Coronary artery (tissue), 2 donors: Measurements from ENCODE around the gene KAT14.
"Not testable (repeated sequence)": the region's sequence is repeated elsewhere in the genome, so short reads cannot be mapped to it uniquely, and the experiment has no call there.

ENCODE experiments used
- DNase-seq: peaks from one replicate; pipeline ENCODE4 v3.0.0-alpha.2; 2017; ENCODE audit warnings: low spot score
- H3K27ac ChIP-seq, 2 donors: fragments of 200-600 bp; sonication (generic); one replicate each; pipeline ENCODE4 v1.5.1; 2016 to 2019
- H3K4me3 ChIP-seq: fragments of 200-600 bp; sonication (generic); 2 replicates; pipeline ENCODE4 v1.5.1; 2016; ENCODE audit warnings: mild to moderate bottlenecking, moderate library complexity
- CTCF ChIP-seq: fragments of 200-600 bp; sonication (generic); IDR thresholded peaks from one replicate; pipeline ENCODE4 v1.5.1; 2019; ENCODE audit warnings: antibody characterized with exemption

Gene KAT14

GRCh38 chr20:18165553-18165952, 27.9 kb downstream of the KAT14 start:
- no peak for TF ChIP-seq CTCF
- Histone ChIP-seq H3K4me3 (no peak overlapping the region), H3K27ac (no peak overlapping the region)
- DNase-seq: no peak

- TF ChIP-seq CTCF: no peak
- no peak for DNase-seq
- no peak overlapping the region for H3K4me3 ChIP-seq
- no peak overlapping the region for H3K27ac ChIP-seq
Measured at GRCh38 chr20:18166241-18166881, 28.7 kb downstream of the KAT14 start.

DNA sequence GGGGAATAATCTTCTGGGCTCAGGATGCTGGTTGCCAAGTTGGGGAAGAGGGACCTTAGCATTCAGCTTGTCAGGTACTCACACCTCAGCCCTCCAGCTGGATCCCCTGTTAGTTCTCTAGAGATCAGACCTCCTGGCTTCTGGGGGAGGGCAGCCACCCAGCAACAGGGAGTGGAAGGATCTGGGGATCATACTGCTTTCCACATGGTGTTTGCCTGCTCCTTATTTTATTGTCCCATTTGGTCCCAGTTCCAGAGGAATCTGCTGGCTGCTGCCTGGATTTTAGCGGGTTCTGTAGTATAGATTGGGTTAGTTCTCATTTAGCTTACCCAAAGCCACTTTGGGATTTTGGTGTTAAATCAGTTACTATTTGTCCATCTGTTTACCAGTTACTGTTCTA, 29.3 kb downstream of the KAT14 start:
- DNase-seq: no peak
- no peak for TF ChIP-seq CTCF
- H3K27ac ChIP-seq: no peak overlapping the region
- no peak overlapping the region for H3K4me3 ChIP-seq

GRCh38 chr20:18172379-18172778, 34.7 kb downstream of the KAT14 start:
- Histone ChIP-seq H3K4me3 (no peak overlapping the region), H3K27ac (no peak overlapping the region)
- no peak for DNase-seq
- TF ChIP-seq CTCF: no peak

GRCh38 chr20:18174906-18175683, 37.4 kb downstream of the KAT14 start:
- no peak overlapping the region for H3K27ac ChIP-seq
- no peak for TF ChIP-seq CTCF
- DNase-seq: no peak
- no peak overlapping the region for H3K4me3 ChIP-seq

- H3K4me3 ChIP-seq: no peak overlapping the region
- no peak overlapping the region for H3K27ac ChIP-seq
- no peak for TF ChIP-seq CTCF
- no peak for DNase-seq
Measured at GRCh38 chr20:18176318-18176785, 38.7 kb downstream of the KAT14 start.

- H3K27ac ChIP-seq, H3K4me3 ChIP-seq, DNase-seq: not testable (repeated sequence)
Measured at GRCh38 chr20:18180366-18180765, 42.7 kb downstream of the KAT14 start.
